HG03457 (cell line): Measurements from ENCODE around the gene ALAD.
"Not testable (repeated sequence)": the region's sequence is repeated elsewhere in the genome, so short reads cannot be mapped to it uniquely, and the experiment has no call there.

Experiments
- ATAC-seq: cut with Tn5 transposase; IDR thresholded peaks from one replicate; pipeline ENCODE4 v1.9.1; 2021; ENCODE audit warnings: moderate number of reproducible peaks; ENCODE audit not compliant: unreplicated experiment

The ALAD gene

GRCh38 chr9:113401027-113401792 lies at the start of gene ALAD:
ALAD (minus strand) TSS chr9:113401284; CDS start chr9:113393559, 7,725 bp downstream.
- ATAC-seq: peak; percentile 96

- ATAC-seq: no peak
These were observed 48.3 kb upstream of the ALAD start for GRCh38 chr9:113449376-113449775.

- no peak for ATAC-seq
These were observed 45.2 kb upstream of the ALAD start for GRCh38 chr9:113446323-113446740.

GRCh38 chr9:113444736-113445135 lies 43.7 kb upstream of the ALAD start:
- no peak for ATAC-seq

GRCh38 chr9:113437716-113438115 lies 36.6 kb upstream of the ALAD start:
- ATAC-seq: not testable (repeated sequence)

GRCh38 chr9:113436728-113437515 lies 35.8 kb upstream of the ALAD start:
- no peak for ATAC-seq

- no peak for ATAC-seq
These were observed 30.1 kb upstream of the ALAD start for GRCh38 chr9:113431191-113431590.

GRCh38 chr9:113428062-113428615 lies 27.1 kb upstream of the ALAD start:
- ATAC-seq: no peak

GRCh38 chr9:113427629-113428028 lies 26.5 kb upstream of the ALAD start:
- no peak for ATAC-seq

- ATAC-seq: no peak
These were observed 25.6 kb upstream of the ALAD start for GRCh38 chr9:113426701-113427100.

- ATAC-seq: no peak
These were observed 24.0 kb upstream of the ALAD start for GRCh38 chr9:113425072-113425471.

- ATAC-seq: no peak
These were observed 20.6 kb upstream of the ALAD start for GRCh38 chr9:113421726-113422125.

GRCh38 chr9:113417370-113417769 lies 16.3 kb upstream of the ALAD start:
- ATAC-seq: no peak

- ATAC-seq: no peak
These were observed 15.2 kb upstream of the ALAD start for GRCh38 chr9:113416149-113416721.

GRCh38 chr9:113410207-113410864 lies 9.3 kb upstream of the ALAD start, which contains the start of the genes C9orf43 and POLE3:
C9orf43 (plus strand) TSS chr9:113410747; CDS start chr9:113413494, 2,747 bp downstream.
POLE3 (minus strand) TSS chr9:113410675; CDS start chr9:113410293, 382 bp downstream.
- peak; percentile 89 for ATAC-seq

GRCh38 chr9:113409883-113410206 lies 8.8 kb upstream of the ALAD start:
- ATAC-seq: no peak

GRCh38 chr9:113409481-113409880 lies 8.4 kb upstream of the ALAD start:
- ATAC-seq: no peak

- not testable (repeated sequence) for ATAC-seq
These were observed 5.9 kb upstream of the ALAD start for GRCh38 chr9:113406873-113407511.

- not testable (repeated sequence) for ATAC-seq
These were observed 5.3 kb upstream of the ALAD start for GRCh38 chr9:113406353-113406752.

GRCh38 chr9:113403646-113404045 lies 2.6 kb upstream of the ALAD start:
- no peak for ATAC-seq
